ENCODE results near the gene SERTM2. TPM values are rescaled to one million over a fixed set of nuclear protein-coding genes. Genes with fewer than 3 reads are reported as not detected.

SERTM2 gene
- total RNA-seq, 1 experiment from 2014 or later, result 0.37 TPM

GRCh38 chrX:111507933-111508332 is 3.5 kb upstream of the SERTM2 start:
- DNase-seq (ENCODE audit: low spot score), result no peak
- POLR2A ChIA-PET, result no interaction called here
- H3K4me3 Mint-ChIP-seq, result no peak overlapping the region
- H3K36me3 Mint-ChIP-seq, result no peaks in the 10 kb centered on the region
- H3K4me1 Mint-ChIP-seq, result peaks cover 25% of the 10 kb centered on the region
- CTCF ChIA-PET, result no interaction called here
- H3K27ac Mint-ChIP-seq, result no peak overlapping the region
- no peaks in the 10 kb centered on the region for H3K9me3 Mint-ChIP-seq
- ATAC-seq, result no peak
- H3K27me3 Mint-ChIP-seq (ENCODE audit: low read depth), result peaks cover 6% of the 10 kb centered on the region
- no peak for TF ChIP-seq MAX (CRISPR knock-in tag; IDR thresholded peaks at IDR 0.05)
- no peak for TF ChIP-seq CREB1 (CRISPR knock-in tag; IDR thresholded peaks at IDR 0.05)

DNA sequence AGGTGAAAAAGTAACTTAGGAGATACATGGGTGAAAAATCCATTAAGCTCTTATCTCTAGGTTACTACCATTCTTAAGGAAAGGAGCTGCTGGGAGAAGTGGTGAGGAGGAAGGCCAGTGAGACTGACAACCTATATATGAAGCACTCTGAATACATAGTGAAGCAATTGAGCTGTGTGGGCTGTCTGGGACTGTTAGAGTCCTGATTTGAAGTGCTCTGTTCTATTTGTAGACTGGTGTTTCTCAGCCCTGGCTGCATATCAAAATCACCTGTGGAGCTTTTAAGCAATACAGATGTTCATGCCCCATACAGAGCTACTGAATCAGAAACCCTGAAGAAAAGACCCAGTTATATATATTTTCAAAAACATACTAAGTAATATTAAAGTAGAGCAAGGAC is 3.9 kb downstream of the SERTM2 start:
- TF ChIP-seq ELF4 (CRISPR knock-in tag; IDR thresholded peaks at IDR 0.05; ENCODE audit: low read depth) (no peak), TEAD4 (CRISPR knock-in tag; IDR thresholded peaks at IDR 0.05) (no peak), USF2 (CRISPR knock-in tag; IDR thresholded peaks at IDR 0.05) (no peak), EMX1 (CRISPR knock-in tag; IDR thresholded peaks at IDR 0.05) (no peak), MXD4 (CRISPR knock-in tag; IDR thresholded peaks at IDR 0.05; ENCODE audit: borderline replicate concordance) (no peak), FOXK1 (CRISPR knock-in tag; IDR thresholded peaks at IDR 0.05) (no peak), NFYB (CRISPR knock-in tag; conservative IDR thresholded peaks at IDR 0.05; ENCODE audit: low read depth) (no peak), TP53 (CRISPR knock-in tag; IDR thresholded peaks at IDR 0.05) (no peak), TEAD1 (CRISPR knock-in tag; IDR thresholded peaks at IDR 0.05) (no peak), ZNF219 (CRISPR knock-in tag; IDR thresholded peaks at IDR 0.05; ENCODE audit: borderline replicate concordance) (no peak), CDX4 (CRISPR knock-in tag; IDR thresholded peaks at IDR 0.05; ENCODE audit: borderline replicate concordance) (no peak), NR2C2 (CRISPR knock-in tag; IDR thresholded peaks at IDR 0.05) (no peak), NR1H2 (CRISPR knock-in tag; IDR thresholded peaks at IDR 0.05) (no peak), E2F5 (CRISPR knock-in tag; IDR thresholded peaks at IDR 0.05) (no peak), ZBTB21 (CRISPR knock-in tag; IDR thresholded peaks at IDR 0.05; ENCODE audit: borderline replicate concordance) (no peak), HMGA2 (CRISPR knock-in tag; IDR thresholded peaks at IDR 0.05) (no peak)
- TF ChIP-seq, protein P1, sequence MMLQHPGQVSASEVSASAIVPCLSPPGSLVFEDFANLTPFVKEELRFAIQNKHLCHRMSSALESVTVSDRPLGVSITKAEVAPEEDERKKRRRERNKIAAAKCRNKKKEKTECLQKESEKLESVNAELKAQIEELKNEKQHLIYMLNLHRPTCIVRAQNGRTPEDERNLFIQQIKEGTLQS (CRISPR knock-in tag; conservative IDR thresholded peaks at IDR 0.05), result no peak
- POLR2A ChIA-PET, result no interaction called here
- Mint-ChIP-seq H3K36me3 (no peaks in the 10 kb centered on the region), H3K27ac (no peak overlapping the region), H3K4me1 (peaks cover 68% of the 10 kb centered on the region), H3K9me3 (no peaks in the 10 kb centered on the region; the same call in 1 of the 2 replicates), H3K4me3 (no peak overlapping the region), H3K27me3 (ENCODE audit: low read depth) (no peaks in the 10 kb centered on the region; the same call in 1 of the 2 replicates)
- DNase-seq (ENCODE audit: low spot score) (no peak), ATAC-seq (no peak)
- CTCF ChIA-PET, result no interaction called here

GRCh38 chrX:111518667-111519066 is 7.2 kb downstream of the SERTM2 start:
- no peak for ATAC-seq
- peaks cover 55% of the 10 kb centered on the region for H3K4me1 Mint-ChIP-seq
- no peak overlapping the region for H3K27ac Mint-ChIP-seq
- ChIA-PET CTCF (no interaction called here), POLR2A (no interaction called here)
- no peak for DNase-seq (ENCODE audit: low spot score)
- H3K9me3 Mint-ChIP-seq, result no peaks in the 10 kb centered on the region; the same call in 1 of the 2 replicates
- no peaks in the 10 kb centered on the region; the same call in 1 of the 2 replicates for H3K27me3 Mint-ChIP-seq (ENCODE audit: low read depth)
- no peak overlapping the region for H3K4me3 Mint-ChIP-seq
- no peaks in the 10 kb centered on the region for H3K36me3 Mint-ChIP-seq
- no peak for TF ChIP-seq GTF2I (CRISPR knock-in tag; conservative IDR thresholded peaks at IDR 0.05)
- TF ChIP-seq, protein P1 (CRISPR knock-in tag; conservative IDR thresholded peaks at IDR 0.05), result no peak
- no peak for TF ChIP-seq ZNF423 (CRISPR knock-in tag; IDR thresholded peaks at IDR 0.05)
- TF ChIP-seq CREM (CRISPR knock-in tag; IDR thresholded peaks at IDR 0.05), result no peak
- TF ChIP-seq ZNF232 (CRISPR knock-in tag; IDR thresholded peaks at IDR 0.05), result no peak
- TF ChIP-seq, protein P2, sequence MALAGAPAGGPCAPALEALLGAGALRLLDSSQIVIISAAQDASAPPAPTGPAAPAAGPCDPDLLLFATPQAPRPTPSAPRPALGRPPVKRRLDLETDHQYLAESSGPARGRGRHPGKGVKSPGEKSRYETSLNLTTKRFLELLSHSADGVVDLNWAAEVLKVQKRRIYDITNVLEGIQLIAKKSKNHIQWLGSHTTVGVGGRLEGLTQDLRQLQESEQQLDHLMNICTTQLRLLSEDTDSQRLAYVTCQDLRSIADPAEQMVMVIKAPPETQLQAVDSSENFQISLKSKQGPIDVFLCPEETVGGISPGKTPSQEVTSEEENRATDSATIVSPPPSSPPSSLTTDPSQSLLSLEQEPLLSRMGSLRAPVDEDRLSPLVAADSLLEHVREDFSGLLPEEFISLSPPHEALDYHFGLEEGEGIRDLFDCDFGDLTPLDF (CRISPR knock-in tag; IDR thresholded peaks at IDR 0.05), result no peak
- no peak for TF ChIP-seq RELA (CRISPR knock-in tag; IDR thresholded peaks at IDR 0.05; ENCODE audit: borderline replicate concordance)
- no peak for TF ChIP-seq ATF2 (CRISPR knock-in tag; IDR thresholded peaks at IDR 0.05; ENCODE audit: borderline replicate concordance, low read depth)
- no peak for TF ChIP-seq TEAD4 (CRISPR knock-in tag; IDR thresholded peaks at IDR 0.05)
- TF ChIP-seq ZNF396 (CRISPR knock-in tag; IDR thresholded peaks at IDR 0.05; ENCODE audit: borderline replicate concordance), result no peak
- no peak for TF ChIP-seq EMX1 (CRISPR knock-in tag; IDR thresholded peaks at IDR 0.05)
